Spleen (tissue), 11 donors: Measurements from ENCODE around the gene PEX26. TPM values are rescaled to one million over a fixed set of nuclear protein-coding genes. Genes with fewer than 3 reads are reported as not detected.
"Not testable (repeated sequence)": the region's sequence is repeated elsewhere in the genome, so short reads cannot be mapped to it uniquely, and the experiment has no call there.

ENCODE experiments used
- DNase-seq: peaks from one replicate; pipeline ENCODE4 v3.0.0-alpha.2; 2020
- H3K27ac ChIP-seq, 8 donors: fragments of 200-600 bp; sonication (generic) in 7 of 8; 1 replicate in 4 of 8; 2 replicates in 4 of 8; pipeline versions ENCODE4 v1.5.0 to v1.8.0; 2016 to 2021; ENCODE audit warnings: inconsistent platforms in 4 of 8, mild to moderate bottlenecking in 4 of 8, moderate library complexity in 1 of 8
- H3K27me3 ChIP-seq, 7 donors: fragments of 200-600 bp; sonication (generic) in 6 of 7; replicated peaks in 1 of 7; 1 replicate in 4 of 7; 2 replicates in 3 of 7; pipeline versions ENCODE4 v1.5.0 to v1.8.0; 2016 to 2021; ENCODE audit warnings: inconsistent platforms in 3 of 7, mild to moderate bottlenecking in 1 of 7
- H3K36me3 ChIP-seq, 6 donors: fragments of 200-600 bp; sonication (generic) in 5 of 6; 1 replicate in 4 of 6; 2 replicates in 2 of 6; pipeline versions ENCODE4 v1.5.0 to v1.8.0; 2016 to 2021; ENCODE audit warnings: inconsistent platforms in 2 of 6
- H3K4me1 ChIP-seq, 6 donors: fragments of 200-600 bp; sonication (generic) in 5 of 6; 1 replicate in 3 of 6; 2 replicates in 3 of 6; pipeline versions ENCODE4 v1.5.0 to v1.8.0; 2016 to 2021; ENCODE audit warnings: inconsistent platforms in 3 of 6
- H3K4me3 ChIP-seq, 8 donors: fragments of 200-600 bp; sonication (generic) in 7 of 8; 1 replicate in 4 of 8; 2 replicates in 4 of 8; pipeline versions ENCODE4 v1.5.0 to v1.8.0; 2016 to 2021; ENCODE audit warnings: inconsistent platforms in 4 of 8, mild to moderate bottlenecking in 4 of 8, moderate library complexity in 2 of 8
- H3K9me3 ChIP-seq, 8 donors: fragments of 200-600 bp; sonication (generic) in 7 of 8; 1 replicate in 4 of 8; 2 replicates in 4 of 8; pipeline versions ENCODE4 v1.5.0 to v1.8.0; 2016 to 2021; ENCODE audit warnings: inconsistent platforms in 4 of 8
- POLR2A ChIP-seq, 3 donors: fragments of 450-650 bp; IDR thresholded peaks; one replicate each; pipeline ENCODE4 v1.5.1; 2017; ENCODE audit warnings: antibody characterized with exemption in 3 of 3, mild to moderate bottlenecking in 1 of 3
- POLR2AphosphoS5 ChIP-seq, 3 donors: sonication (generic); formaldehyde crosslinking; IDR thresholded peaks; one replicate each; pipeline ENCODE4 v1.5.1; 2017; ENCODE audit warnings: antibody characterized with exemption in 3 of 3
- WGBS, 5 donors: extraction: QIAGEN DNeasy Blood & Tissue Kit in 3 of 5; methylation state at CpG; one replicate each; pipeline versions ENCODE4 v1.1.5 to v1.1.7; 2013 to 2018; 5-methylcytosine and 5-hydroxymethylcytosine counted together
- intact Hi-C: fragments of 100-400 bp; cut with DNase I; formaldehyde crosslinking; loops from one replicate; pipeline ENCODE4 v1.15.0; 2023; ENCODE audit warnings: low total_unique reads
- polyA plus RNA-seq, 3 donors: library from polyadenylated mRNA; stranded (reverse); fragments of 200-250 nt; gene quantifications; one replicate each; pipeline ENCODE4 v1.2.1, GENCODE V29; 2013
- total RNA-seq, 7 donors: library from RNA; depleted of rRNA in 3 of 7; stranded (reverse); fragments of >200 nt in 3 of 7; fragmentation: NEBNext Ultra II Directional in 4 of 7; extraction: Animal tissue kit (Norgen Biotek cat#: 25700) in 4 of 7; gene quantifications; one replicate each; pipeline versions ENCODE4 v1.1.0 to v1.2.1, GENCODE V29; 2016 to 2021
- TF ChIP-seq, protein P1 (sequence below), 11 experiments: fragments of 200-600 bp in 7 of 11; fragments of 450-650 bp in 4 of 11; sonication (generic) in 4 of 11; IDR thresholded peaks in 8 of 11; conservative IDR thresholded peaks in 3 of 11; 1 replicate in 7 of 11; 2 replicates in 4 of 11; pipeline versions ENCODE4 v1.4.0 to v1.8.0; 2016 to 2021; ENCODE audit warnings: antibody characterized with exemption in 11 of 11, inconsistent platforms in 4 of 11, mild to moderate bottlenecking in 1 of 11
- donor health status: healthy with polysubstance abuse.
- donor health status: DM: no; HTN: no; CAD: no; lungs with moderate emphysema.
- donor health status: DM: no; HTN: no; CAD: no.
- donor health status: Bipolar disorder and iron deficiency.
- donor health status: healthy.
- donor health status: DM: no; HTN: no; CAD: no.
- donor health status: DM: yes; HTN: yes; CAD: no.

PEX26 gene
- total and polyA plus RNA-seq, 10 donors: 5.1 to 41.0 (median 31.9) TPM

DNA sequence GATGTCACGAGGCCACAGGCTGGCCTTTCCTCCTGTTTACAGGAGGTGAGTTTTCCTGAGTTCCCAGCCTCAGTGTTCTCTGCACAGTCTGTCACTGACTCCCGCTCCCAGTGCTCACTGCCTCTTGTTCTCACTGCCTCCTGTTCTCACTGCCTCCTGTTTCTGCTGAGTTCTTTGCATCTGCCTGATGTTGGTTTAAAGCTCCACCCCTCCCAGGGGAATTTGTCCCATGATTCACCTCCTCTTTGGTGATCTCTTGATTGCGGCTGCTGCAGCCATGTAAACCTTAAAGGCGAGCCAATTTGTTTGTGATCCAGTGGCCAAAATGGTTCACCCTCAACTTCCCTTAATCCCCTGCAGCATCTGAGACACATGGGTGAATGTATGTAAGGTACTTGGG, 26.8 kb downstream of the PEX26 start:
- peaks cover 0 to 7% (median 0%) of the 10 kb centered on the region in 8 donors for H3K9me3 ChIP-seq
- intact Hi-C loops: no loop called here
- no peak overlapping the region for H3K27ac ChIP-seq
- no peak overlapping the region for H3K4me3 ChIP-seq
- TF ChIP-seq, protein P1, sequence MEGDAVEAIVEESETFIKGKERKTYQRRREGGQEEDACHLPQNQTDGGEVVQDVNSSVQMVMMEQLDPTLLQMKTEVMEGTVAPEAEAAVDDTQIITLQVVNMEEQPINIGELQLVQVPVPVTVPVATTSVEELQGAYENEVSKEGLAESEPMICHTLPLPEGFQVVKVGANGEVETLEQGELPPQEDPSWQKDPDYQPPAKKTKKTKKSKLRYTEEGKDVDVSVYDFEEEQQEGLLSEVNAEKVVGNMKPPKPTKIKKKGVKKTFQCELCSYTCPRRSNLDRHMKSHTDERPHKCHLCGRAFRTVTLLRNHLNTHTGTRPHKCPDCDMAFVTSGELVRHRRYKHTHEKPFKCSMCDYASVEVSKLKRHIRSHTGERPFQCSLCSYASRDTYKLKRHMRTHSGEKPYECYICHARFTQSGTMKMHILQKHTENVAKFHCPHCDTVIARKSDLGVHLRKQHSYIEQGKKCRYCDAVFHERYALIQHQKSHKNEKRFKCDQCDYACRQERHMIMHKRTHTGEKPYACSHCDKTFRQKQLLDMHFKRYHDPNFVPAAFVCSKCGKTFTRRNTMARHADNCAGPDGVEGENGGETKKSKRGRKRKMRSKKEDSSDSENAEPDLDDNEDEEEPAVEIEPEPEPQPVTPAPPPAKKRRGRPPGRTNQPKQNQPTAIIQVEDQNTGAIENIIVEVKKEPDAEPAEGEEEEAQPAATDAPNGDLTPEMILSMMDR (IDR thresholded peaks at IDR 0.05 in 8 of 11, conservative IDR thresholded peaks at IDR 0.05 in 3 of 11): no peak
- no peak for TF ChIP-seq POLR2A (IDR thresholded peaks at IDR 0.05)
- peaks cover 0 to 7% (median 0%) of the 10 kb centered on the region in 7 donors for H3K27me3 ChIP-seq
- H3K4me1 ChIP-seq: peaks cover 0 to 4% (median under 1%) of the 10 kb centered on the region in 6 donors
- 85 to 95% (median 95%) methylated on average over 4 of the region's 4 CpGs for WGBS, 5 donors
- peaks cover 0 to 39% (median 0%) of the 10 kb centered on the region in 6 donors for H3K36me3 ChIP-seq
- peak; percentile 28 for DNase-seq

DNA sequence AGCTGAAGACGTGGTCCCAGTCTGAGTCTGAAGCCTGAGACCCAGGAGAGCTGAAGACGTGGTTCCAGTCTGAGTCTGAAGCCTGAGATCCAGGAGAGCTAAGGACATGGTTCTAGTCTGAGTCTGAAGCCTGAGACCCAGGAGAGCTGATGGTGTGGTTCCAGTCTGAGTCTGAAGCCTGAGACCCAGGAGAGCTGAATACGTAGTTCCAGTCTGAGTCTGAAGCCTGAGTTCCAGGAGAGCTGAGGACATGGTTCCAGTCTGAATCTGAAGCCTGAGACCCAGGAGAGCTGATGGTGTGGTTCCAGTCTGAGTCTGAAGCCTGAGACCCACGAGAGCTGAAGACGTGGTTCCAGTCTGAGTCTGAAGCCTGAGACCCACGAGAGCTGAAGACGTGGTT, 28.2 kb downstream of the PEX26 start:
- WGBS, 5 donors: 70 to 92% (median 80%) methylated on average over 5 to 7 of the region's 7 CpGs
- H3K4me3 ChIP-seq, H3K27ac ChIP-seq, intact Hi-C loops, H3K9me3 ChIP-seq: not testable (repeated sequence)
- peak; percentile 8 for DNase-seq
- H3K27me3 ChIP-seq: peaks cover 0 to 21% (median 12%) of the 10 kb centered on the region in 7 donors
- peaks cover 0 to 26% (median 0%) of the 10 kb centered on the region in 6 donors for H3K36me3 ChIP-seq
- H3K4me1 ChIP-seq: peaks cover 3 to 18% (median 14%) of the 10 kb centered on the region in 6 donors

DNA sequence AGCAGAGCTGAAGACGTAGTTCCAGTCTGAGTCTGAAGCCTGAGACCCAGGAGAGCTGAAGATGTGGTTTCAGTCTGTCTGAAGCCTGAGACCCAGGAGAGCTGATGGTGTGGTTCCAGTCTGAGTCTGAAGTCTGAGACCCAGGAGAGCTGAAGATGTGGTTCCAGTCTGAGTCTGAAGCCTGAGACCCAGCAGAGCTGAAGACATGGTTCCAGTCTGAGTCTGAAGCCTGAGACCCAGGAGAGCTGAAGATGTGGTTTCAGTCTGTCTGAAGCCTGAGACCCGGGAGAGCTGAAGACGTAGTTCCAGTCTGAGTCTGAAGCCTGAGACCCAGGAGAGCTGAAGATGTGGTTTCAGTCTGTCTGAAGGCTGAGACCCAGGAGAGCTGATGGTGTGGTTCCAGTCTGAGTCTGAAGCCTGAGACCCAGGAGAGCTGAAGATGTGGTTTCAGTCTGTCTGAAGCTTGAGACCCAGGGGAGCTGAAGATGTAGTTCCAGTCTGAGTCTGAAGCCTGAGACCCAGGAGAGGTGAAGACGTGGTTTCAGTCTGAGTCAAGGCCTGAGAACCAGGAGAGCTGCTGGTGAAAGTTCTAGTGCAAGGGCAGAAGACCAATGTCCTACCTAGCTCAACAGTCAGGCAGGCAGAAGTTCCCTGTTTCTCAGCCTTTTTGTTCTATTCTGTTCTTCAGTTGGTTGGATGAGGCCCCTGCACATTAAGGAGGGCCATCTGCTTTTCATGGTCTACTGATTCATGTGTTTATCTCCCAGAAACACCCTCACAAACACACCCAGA, 29.0 kb downstream of the PEX26 start:
- peak; percentile 11 for DNase-seq
- H3K9me3 ChIP-seq, intact Hi-C loops, H3K27ac ChIP-seq, H3K4me3 ChIP-seq: not testable (repeated sequence)
- Histone ChIP-seq H3K4me1 (peaks cover 7 to 26% (median 21%) of the 10 kb centered on the region in 6 donors), H3K36me3 (peaks cover 0 to 20% (median 0%) of the 10 kb centered on the region in 6 donors), H3K27me3 (peaks cover 2 to 28% (median 15%) of the 10 kb centered on the region in 7 donors)
- WGBS, 5 donors: 40 to 85% (median 60%) methylated on average over 2 to 4 of the region's 4 CpGs

DNA sequence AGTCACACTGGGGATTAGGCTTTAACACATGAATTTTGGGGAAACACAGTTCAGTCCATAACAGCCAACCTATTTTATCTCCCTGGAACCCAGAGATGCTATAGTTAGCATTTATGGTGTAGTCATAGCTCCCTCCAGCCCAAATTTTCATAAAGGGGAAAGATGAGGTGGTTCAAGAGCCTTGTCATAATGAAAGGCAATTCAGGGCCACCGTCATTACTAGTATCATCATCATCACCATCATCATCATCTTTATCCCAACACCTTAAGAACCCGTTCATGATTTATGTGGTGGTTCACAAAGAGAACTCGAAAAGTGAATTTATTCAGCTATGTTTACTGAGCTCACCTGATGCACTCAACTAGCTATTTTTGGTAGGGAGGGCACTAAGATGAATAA, 30.4 kb downstream of the PEX26 start:
- H3K27me3 ChIP-seq: peaks cover 2 to 36% (median 15%) of the 10 kb centered on the region in 7 donors
- no peak for DNase-seq
- H3K27ac ChIP-seq: no peak overlapping the region
- TF ChIP-seq POLR2A (IDR thresholded peaks at IDR 0.05) (no peak), POLR2AphosphoS5 (IDR thresholded peaks at IDR 0.05) (no peak)
- TF ChIP-seq, protein P1 (IDR thresholded peaks at IDR 0.05 in 8 of 11, conservative IDR thresholded peaks at IDR 0.05 in 3 of 11): no peak
- H3K4me3 ChIP-seq: no peak overlapping the region
- H3K9me3 ChIP-seq: peaks cover 0 to 7% (median 0%) of the 10 kb centered on the region in 8 donors
- H3K36me3 ChIP-seq: peaks cover 0 to 11% (median 0%) of the 10 kb centered on the region in 6 donors
- intact Hi-C loops: no loop called here
- peaks cover 7 to 34% (median 23%) of the 10 kb centered on the region in 6 donors for H3K4me1 ChIP-seq
- WGBS, 5 donors: 77 to 89% (median 84%) methylated on average over 3 of the region's 3 CpGs

DNA sequence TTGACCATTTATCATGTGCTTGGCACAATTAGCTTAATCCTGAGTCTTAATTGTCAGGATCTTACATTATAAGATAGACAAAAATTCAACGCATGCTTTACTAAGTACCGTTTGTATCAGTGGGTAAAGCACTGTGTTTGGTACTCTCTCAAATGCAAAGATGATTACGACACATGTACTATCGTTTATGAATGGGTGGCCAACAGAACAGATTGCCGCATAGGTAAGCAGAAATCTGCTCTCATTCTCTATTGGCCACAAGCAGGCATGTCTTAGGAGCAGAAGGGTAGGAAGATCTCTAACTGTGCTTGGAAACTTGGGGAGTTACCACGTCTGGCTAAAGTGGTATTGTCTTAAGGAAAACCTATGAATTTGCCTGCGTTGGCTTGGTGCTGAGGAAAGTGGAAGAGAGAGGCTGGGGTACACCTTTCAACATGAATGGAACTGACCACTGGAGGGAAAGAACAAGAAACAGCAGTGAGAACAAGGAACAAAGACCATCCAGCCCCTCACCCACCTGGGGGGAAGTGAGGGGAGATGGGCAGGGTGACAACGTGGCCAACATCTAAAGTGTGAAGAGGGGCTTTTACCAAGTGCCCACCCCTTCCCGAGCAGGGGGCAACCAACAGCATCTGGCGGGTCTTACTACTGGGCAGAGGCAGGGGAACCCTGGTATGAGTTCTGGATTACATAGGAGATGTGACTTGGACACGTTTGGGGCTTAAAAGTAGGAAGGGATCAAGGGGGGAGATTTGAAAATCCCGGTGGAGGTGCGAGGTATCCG, 31.8 kb downstream of the PEX26 start:
- Histone ChIP-seq H3K27me3 (peaks cover 2 to 46% (median 15%) of the 10 kb centered on the region in 7 donors), H3K4me1 (peaks cover 16 to 48% (median 37%) of the 10 kb centered on the region in 6 donors), H3K36me3 (peaks cover 0 to 4% (median 0%) of the 10 kb centered on the region in 6 donors), H3K4me3 (peak overlapping the region in 4 of 8 donors; percentile 45 to 71 (median 52)), H3K27ac (no peak overlapping the region), H3K9me3 (peaks cover 0 to 7% (median 0%) of the 10 kb centered on the region in 8 donors)
- intact Hi-C loops: no loop called here
- 50 to 59% (median 55%) methylated on average over 14 of the region's 14 CpGs for WGBS, 5 donors
- peak; percentile 24 for DNase-seq
- TF ChIP-seq POLR2A (IDR thresholded peaks at IDR 0.05): no peak
- TF ChIP-seq POLR2AphosphoS5 (IDR thresholded peaks at IDR 0.05): no peak
- TF ChIP-seq, protein P1 (IDR thresholded peaks at IDR 0.05 in 8 of 11, conservative IDR thresholded peaks at IDR 0.05 in 3 of 11): no peak
